KMS-11 (cell line): ENCODE results near the gene CPHXL.

Experiments used
- H2AFZ ChIP-seq: fragments of 200-600 bp; sonication (generic); 2 replicates; pipeline ENCODE4 v1.6.1; 2016; ENCODE audit warnings: antibody characterized with exemption, mixed run types, low read depth
- H3K27ac ChIP-seq: fragments of 200-600 bp; sonication (generic); 2 replicates; pipeline ENCODE4 v1.6.1; 2016; ENCODE audit warnings: mild to moderate bottlenecking, mixed run types
- H3K27me3 ChIP-seq: fragments of 200-600 bp; sonication (generic); 2 replicates; pipeline ENCODE4 v1.6.1; 2017; ENCODE audit warnings: mild to moderate bottlenecking, low read depth, mixed run types, moderate library complexity; ENCODE audit not compliant: insufficient read depth
- H3K36me3 ChIP-seq: fragments of 200-600 bp; sonication (generic); 2 replicates; pipeline ENCODE4 v1.6.1; 2017; ENCODE audit warnings: mild to moderate bottlenecking, mixed run types; ENCODE audit not compliant: insufficient read depth
- H3K4me1 ChIP-seq: fragments of 200-600 bp; sonication (generic); 2 replicates; pipeline ENCODE4 v1.6.1; 2016; ENCODE audit warnings: mild to moderate bottlenecking, low read depth, mixed run types; ENCODE audit not compliant: poor library complexity, severe bottlenecking
- H3K4me2 ChIP-seq: fragments of 200-600 bp; sonication (generic); 2 replicates; pipeline ENCODE4 v1.7.0; 2016; ENCODE audit warnings: mild to moderate bottlenecking, mixed run types
- H3K4me3 ChIP-seq: fragments of 200-600 bp; sonication (generic); IDR thresholded peaks from 2 replicates; pipeline ENCODE4 v1.6.1; 2017; ENCODE audit warnings: low read depth, low read length, mixed read lengths; ENCODE audit not compliant: insufficient read depth
- H3K79me2 ChIP-seq: fragments of 200-600 bp; sonication (generic); 2 replicates; pipeline ENCODE4 v1.6.1; 2016; ENCODE audit warnings: low read depth, mixed run types; ENCODE audit not compliant: insufficient read depth
- H3K9ac ChIP-seq: fragments of 200-600 bp; sonication (generic); 2 replicates; pipeline ENCODE4 v1.6.1; 2016; ENCODE audit warnings: mild to moderate bottlenecking, mixed run types
- H4K20me1 ChIP-seq: fragments of 200-600 bp; sonication (generic); 2 replicates; pipeline ENCODE4 v1.6.1; 2016; ENCODE audit warnings: mild to moderate bottlenecking, mixed run types; ENCODE audit not compliant: insufficient read depth
- CTCF ChIP-seq: fragments of 200-600 bp; sonication (generic); conservative IDR thresholded peaks from 2 replicates; pipeline ENCODE4 v1.6.1; 2017; ENCODE audit warnings: low read depth, mild to moderate bottlenecking, antibody characterized with exemption, low read length, moderate library complexity, mixed read lengths

The CPHXL gene

GRCh38 chr16:75697571-75697970 is 28.7 kb downstream of the CPHXL start:
- Histone ChIP-seq H3K4me3 (no peak overlapping the region), H4K20me1 (no peaks in the 10 kb centered on the region), H3K36me3 (no peaks in the 10 kb centered on the region), H2AFZ (no peak overlapping the region), H3K4me1 (no peaks in the 10 kb centered on the region), H3K9ac (no peak overlapping the region), H3K27ac (no peak overlapping the region), H3K79me2 (no peaks in the 10 kb centered on the region), H3K4me2 (no peak overlapping the region), H3K27me3 (no peaks in the 10 kb centered on the region)
- TF ChIP-seq CTCF, result no peak

- Histone ChIP-seq H3K27ac (no peak overlapping the region), H3K4me3 (no peak overlapping the region), H3K9ac (no peak overlapping the region), H4K20me1 (no peaks in the 10 kb centered on the region), H3K27me3 (no peaks in the 10 kb centered on the region), H3K79me2 (no peaks in the 10 kb centered on the region), H3K4me1 (no peaks in the 10 kb centered on the region), H3K36me3 (no peaks in the 10 kb centered on the region), H2AFZ (no peak overlapping the region), H3K4me2 (no peak overlapping the region)
- peak; percentile 46; the same call in 1 of the 2 replicates for TF ChIP-seq CTCF
These were observed 30.6 kb downstream of the CPHXL start for GRCh38 chr16:75695708-75696107.

GRCh38 chr16:75687361-75687760 is 38.9 kb downstream of the CPHXL start:
- no peaks in the 10 kb centered on the region for H3K36me3 ChIP-seq
- no peak overlapping the region for H3K4me3 ChIP-seq
- H3K79me2 ChIP-seq, result no peaks in the 10 kb centered on the region
- no peaks in the 10 kb centered on the region for H3K27me3 ChIP-seq
- no peak overlapping the region for H3K4me2 ChIP-seq
- H3K9ac ChIP-seq, result no peak overlapping the region
- no peak for TF ChIP-seq CTCF
- H2AFZ ChIP-seq, result no peak overlapping the region; the same call in 1 of the 2 replicates
- no peak overlapping the region for H3K27ac ChIP-seq
- peaks cover 5% of the 10 kb centered on the region for H3K4me1 ChIP-seq
- H4K20me1 ChIP-seq, result no peaks in the 10 kb centered on the region

- H2AFZ ChIP-seq, result no peak overlapping the region
- no peak for TF ChIP-seq CTCF
- H3K27ac ChIP-seq, result no peak overlapping the region
- H3K27me3 ChIP-seq, result no peaks in the 10 kb centered on the region
- H3K4me1 ChIP-seq, result peaks cover 2% of the 10 kb centered on the region
- no peaks in the 10 kb centered on the region for H3K36me3 ChIP-seq
- no peak overlapping the region for H3K9ac ChIP-seq
- no peaks in the 10 kb centered on the region for H3K79me2 ChIP-seq
- no peak overlapping the region for H3K4me3 ChIP-seq
- no peak overlapping the region for H3K4me2 ChIP-seq
- H4K20me1 ChIP-seq, result no peaks in the 10 kb centered on the region
These were observed 44.0 kb downstream of the CPHXL start for GRCh38 chr16:75682308-75682707.
